Fibroblast of peridontal ligament (primary cell): ENCODE results near the gene LRRC18.

ENCODE experiments used
- DNase-seq: peaks from one replicate; pipeline ENCODE4 v3.0.0-alpha.2; 2010; ENCODE audit errors: extremely low read depth

Gene LRRC18

DNA sequence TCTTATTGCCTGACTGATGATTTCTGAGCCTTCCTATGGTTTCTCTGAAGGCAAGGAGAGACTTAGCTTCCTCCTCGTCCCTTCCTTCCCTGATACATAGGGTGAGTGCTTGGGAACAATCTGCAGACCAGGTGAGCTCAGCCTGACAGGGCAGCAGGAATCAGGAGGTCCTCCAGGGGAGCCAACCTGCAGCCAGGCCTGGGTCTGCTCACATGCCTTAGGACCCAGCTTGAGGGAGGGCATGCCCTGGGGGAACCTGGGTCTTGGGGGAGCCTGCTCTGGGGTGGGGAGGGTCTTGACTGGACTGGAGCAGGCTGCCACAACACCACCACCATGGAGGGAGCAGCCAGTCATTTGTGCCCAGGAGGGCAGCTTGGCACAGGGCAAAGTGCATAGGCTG is 57.7 kb downstream of the LRRC18 start:
- no peak for DNase-seq

DNA sequence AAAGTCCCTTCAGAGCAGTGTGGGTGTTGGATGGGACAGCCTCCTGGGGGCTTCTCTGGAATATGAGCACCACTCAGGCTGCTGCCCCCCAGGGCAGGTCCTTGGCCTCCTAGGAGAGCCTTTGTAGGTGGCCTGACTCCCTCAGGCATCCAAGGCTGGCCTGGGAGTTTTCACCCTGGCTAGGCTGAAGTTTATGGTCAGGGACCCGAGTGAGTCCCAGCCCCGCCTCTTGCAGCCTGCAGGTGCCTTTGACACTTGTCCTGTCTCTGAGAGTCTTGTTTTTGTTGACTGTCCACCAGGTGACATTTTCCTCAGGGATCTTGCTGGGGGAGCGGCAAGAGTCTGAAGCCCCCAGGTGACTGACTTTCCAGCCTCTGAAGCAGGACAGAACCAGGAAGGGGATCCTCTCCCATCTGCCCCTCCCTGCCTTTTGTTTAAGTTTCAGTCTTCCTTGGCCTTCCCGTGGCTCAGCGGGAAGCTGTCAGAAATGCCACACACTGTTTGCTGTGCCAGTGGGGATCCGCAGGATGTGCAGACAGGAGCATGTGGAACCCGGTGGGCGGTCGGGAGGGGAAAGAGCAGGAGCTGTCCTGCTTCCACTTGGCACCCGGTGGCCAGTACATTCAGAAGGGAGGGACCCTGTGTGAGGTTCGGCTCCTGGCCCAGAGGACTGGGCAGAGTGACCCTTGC is 59.5 kb downstream of the LRRC18 start:
- DNase-seq, result no peak

DNA sequence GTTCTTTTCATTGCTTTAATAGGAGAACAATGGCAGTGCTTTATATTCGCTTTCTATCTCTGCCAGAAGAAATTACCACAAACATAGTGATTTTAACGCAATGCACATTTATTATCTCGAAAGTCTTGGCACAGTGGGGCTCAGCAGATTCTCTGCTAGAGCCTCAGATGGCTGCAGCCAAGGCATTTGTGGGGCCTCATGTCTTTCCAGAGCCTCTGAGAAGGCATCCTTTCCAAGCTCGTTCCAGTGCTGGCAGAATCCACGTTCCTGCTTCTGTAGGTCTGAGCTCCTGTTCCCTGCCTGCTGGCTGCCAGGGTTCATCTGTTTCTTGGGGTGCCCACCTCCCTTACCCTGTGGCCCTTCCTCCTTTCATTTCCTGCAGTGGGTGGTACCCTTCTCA is 60.2 kb downstream of the LRRC18 start:
- DNase-seq, result no peak

- DNase-seq, result no peak
Measured at GRCh38 chr10:48878091-48878490, 61.5 kb downstream of the LRRC18 start.

DNA sequence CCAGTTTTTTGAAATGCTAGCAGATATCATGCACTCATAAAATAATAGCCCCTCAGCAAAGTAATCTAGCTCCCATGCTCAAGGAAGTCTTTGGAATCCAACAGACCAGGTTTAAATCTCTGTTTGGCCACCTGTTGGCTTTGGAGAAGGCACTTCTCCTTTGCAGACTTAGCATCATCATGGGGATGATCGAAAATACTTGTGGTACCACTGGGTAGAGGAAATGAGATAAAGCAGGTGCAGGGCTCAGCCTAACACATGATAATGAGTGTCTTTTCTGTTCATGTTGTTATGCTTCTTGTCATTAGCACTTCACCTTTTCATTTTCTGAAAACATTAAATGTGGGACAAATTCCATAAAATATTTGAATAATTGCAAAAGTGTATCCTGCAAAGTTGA is 67.4 kb downstream of the LRRC18 start:
- no peak for DNase-seq
